Mesenchymal stem cell (in vitro differentiated cells and primary cell): Measurements from ENCODE around the gene MTA1.

Experiments used
- DNase-seq: peaks from one replicate; pipeline ENCODE4 v3.0.0-alpha.2; 2013
- H2AFZ ChIP-seq: one replicate; pipeline ENCODE4 v1.6.1; 2013; ENCODE audit warnings: low read depth, mild to moderate bottlenecking, control low read depth, inconsistent platforms, low read length, moderate library complexity
- H2AK5ac ChIP-seq: 2 replicates; pipeline ENCODE4 v1.6.1; 2013; ENCODE audit warnings: low read length, moderate library complexity, mild to moderate bottlenecking, inconsistent platforms; ENCODE audit not compliant: severe bottlenecking
- H2BK120ac ChIP-seq: one replicate; pipeline ENCODE4 v1.6.1; 2013; ENCODE audit warnings: low read depth, mild to moderate bottlenecking, inconsistent platforms, low read length, moderate library complexity
- H2BK12ac ChIP-seq, 2 experiments: one replicate each; pipeline ENCODE4 v1.6.1; 2013; ENCODE audit warnings: inconsistent platforms in 2 of 2, low read length in 2 of 2, mild to moderate bottlenecking in 2 of 2, moderate library complexity in 2 of 2, control low read depth in 1 of 2
- H2BK15ac ChIP-seq: one replicate; pipeline ENCODE4 v1.6.1; 2013; ENCODE audit warnings: mild to moderate bottlenecking, low read depth, inconsistent platforms; ENCODE audit not compliant: poor library complexity, severe bottlenecking
- H2BK5ac ChIP-seq: 2 replicates; pipeline ENCODE4 v1.6.1; 2013; ENCODE audit warnings: low read depth, mild to moderate bottlenecking, low read length, control low read depth, inconsistent platforms; ENCODE audit not compliant: poor library complexity, severe bottlenecking
- H3K14ac ChIP-seq, 2 experiments: one replicate each; pipeline ENCODE4 v1.6.1; 2013; ENCODE audit warnings: inconsistent platforms in 2 of 2, low read length in 2 of 2, control low read depth in 1 of 2, mild to moderate bottlenecking in 1 of 2, moderate library complexity in 1 of 2
- H3K18ac ChIP-seq, 2 experiments: one replicate each; pipeline ENCODE4 v1.6.1; 2013; ENCODE audit warnings: inconsistent platforms in 2 of 2, low read length in 2 of 2, control low read depth in 1 of 2, low read depth in 1 of 2, mild to moderate bottlenecking in 1 of 2
- H3K23ac ChIP-seq, 2 experiments: one replicate each; pipeline ENCODE4 v1.6.1; 2013; ENCODE audit warnings: inconsistent platforms in 2 of 2, low read length in 2 of 2, mild to moderate bottlenecking in 2 of 2, moderate library complexity in 2 of 2, control low read depth in 1 of 2
- H3K27ac ChIP-seq: 2 replicates; pipeline ENCODE4 v1.5.1; 2013; ENCODE audit warnings: mild to moderate bottlenecking, moderate library complexity, low read length, control low read depth, inconsistent platforms; ENCODE audit not compliant: poor library complexity, severe bottlenecking
- H3K27me3 ChIP-seq, 2 experiments: 2 replicates each; pipeline versions ENCODE4 v1.6.1 to v1.7.0; 2013; ENCODE audit warnings: low read length in 2 of 2, mild to moderate bottlenecking in 2 of 2, moderate library complexity in 2 of 2, control low read depth in 1 of 2, inconsistent platforms in 1 of 2; ENCODE audit not compliant: control insufficient read depth in 1 of 2, insufficient read depth in 1 of 2
- H3K36me3 ChIP-seq, 2 experiments: 2 replicates each; pipeline versions ENCODE4 v1.6.1 to v1.7.0; 2013; ENCODE audit warnings: low read length in 2 of 2, control low read depth in 1 of 2, inconsistent platforms in 1 of 2, low read depth in 1 of 2, mild to moderate bottlenecking in 1 of 2; ENCODE audit not compliant: insufficient read depth in 2 of 2, control insufficient read depth in 1 of 2
- H3K4ac ChIP-seq, 2 experiments: one replicate each; pipeline ENCODE4 v1.6.1; 2013; ENCODE audit warnings: inconsistent platforms in 2 of 2, low read length in 2 of 2, mild to moderate bottlenecking in 2 of 2, moderate library complexity in 2 of 2, control low read depth in 1 of 2, low read depth in 1 of 2
- H3K4me1 ChIP-seq: 2 replicates; pipeline ENCODE4 v1.6.1; 2013; ENCODE audit warnings: low read depth, low read length, control low read depth; ENCODE audit not compliant: control insufficient read depth, insufficient read depth
- H3K4me2 ChIP-seq: 2 replicates; pipeline ENCODE4 v1.6.1; 2013; ENCODE audit warnings: low read length, mild to moderate bottlenecking, inconsistent platforms; ENCODE audit not compliant: poor library complexity, severe bottlenecking
- H3K4me3 ChIP-seq, 2 experiments: 2 replicates each; pipeline versions ENCODE4 v1.5.1 to v1.7.0; 2013; ENCODE audit warnings: low read length in 2 of 2, mild to moderate bottlenecking in 2 of 2, control low read depth in 1 of 2, low read depth in 1 of 2; ENCODE audit not compliant: insufficient read depth in 1 of 2
- H3K79me1 ChIP-seq: replicated peaks from 2 replicates; pipeline ENCODE4 v1.6.1; 2013; ENCODE audit warnings: mild to moderate bottlenecking, control low read depth, low read length, inconsistent platforms; ENCODE audit not compliant: poor library complexity, severe bottlenecking
- H3K9ac ChIP-seq: 2 replicates; pipeline ENCODE4 v1.7.0; 2013; ENCODE audit warnings: mild to moderate bottlenecking, low read length, moderate library complexity
- H3K9me3 ChIP-seq: 2 replicates; pipeline ENCODE4 v1.7.0; 2013; ENCODE audit warnings: mild to moderate bottlenecking, low read length; ENCODE audit not compliant: control insufficient read depth
- H4K8ac ChIP-seq: one replicate; pipeline ENCODE4 v1.6.1; 2013; ENCODE audit warnings: inconsistent platforms, mild to moderate bottlenecking, low read length, moderate library complexity
- H4K91ac ChIP-seq: one replicate; pipeline ENCODE4 v1.6.1; 2013; ENCODE audit warnings: mild to moderate bottlenecking, low read length, inconsistent platforms
- WGBS: methylation state at CpG from one replicate; pipeline ENCODE4 v1.1.7; 2013; ENCODE audit warnings: mixed read lengths; 5-methylcytosine and 5-hydroxymethylcytosine counted together

The MTA1 gene

DNA sequence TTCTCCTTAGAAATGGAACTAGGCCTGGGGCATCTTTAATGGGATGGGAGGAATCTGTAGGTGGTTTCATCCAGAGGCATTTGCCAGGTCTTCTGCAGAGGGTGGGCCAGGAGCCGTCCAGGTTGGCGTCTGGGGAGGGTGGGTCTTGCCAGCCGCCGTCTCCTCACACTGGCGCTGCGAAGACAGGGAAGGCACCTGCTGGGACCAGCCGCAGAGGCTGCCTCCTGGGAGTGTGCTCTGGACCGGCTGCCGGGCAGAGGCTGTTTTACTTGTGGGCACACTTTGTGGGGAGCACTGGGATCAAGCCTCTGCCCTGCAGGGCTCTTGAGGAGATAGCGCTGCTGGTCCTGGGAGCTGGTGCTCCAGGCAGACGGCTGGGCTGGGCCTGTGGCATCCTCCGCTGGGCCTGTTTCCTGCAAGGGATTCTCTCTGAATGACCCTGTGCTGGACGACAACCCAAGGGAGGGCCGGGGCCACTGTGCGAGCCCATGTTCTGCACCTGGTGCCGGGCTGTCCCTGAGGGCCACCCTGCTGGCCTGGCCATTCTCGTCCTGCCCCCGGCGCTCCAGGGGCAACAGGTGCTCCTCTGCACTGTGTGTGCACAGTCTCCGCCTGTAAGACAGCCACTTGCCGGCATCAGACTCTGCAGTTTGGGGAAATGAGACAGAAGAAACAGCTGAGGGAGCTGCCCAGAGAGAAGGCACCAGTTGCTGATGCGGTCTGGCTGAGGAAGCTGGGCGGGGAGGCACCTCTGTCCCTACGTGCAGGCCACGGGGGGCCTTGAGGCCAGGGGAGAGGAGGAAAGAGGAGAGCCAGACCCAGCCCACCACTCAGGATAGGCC lies 31.3 kb upstream of the MTA1 start:
- Histone ChIP-seq H3K79me1 (no peaks in the 10 kb centered on the region), H4K8ac (no peak overlapping the region), H2BK5ac (no peak overlapping the region), H2AK5ac (no peak overlapping the region), H3K18ac (no peak overlapping the region), H3K4ac (no peak overlapping the region), H3K9ac (no peak overlapping the region), H3K36me3 (peaks cover 40 to 88% of the 10 kb centered on the region in 2 experiments), H2AFZ (no peak overlapping the region), H2BK120ac (no peak overlapping the region), H3K27ac (no peak overlapping the region), H3K27me3 (no peaks in the 10 kb centered on the region), H3K14ac (no peak overlapping the region), H3K4me3 (no peak overlapping the region), H2BK15ac (no peak overlapping the region), H3K4me1 (peaks cover 5% of the 10 kb centered on the region), H4K91ac (no peak overlapping the region), H3K9me3 (no peaks in the 10 kb centered on the region), H3K23ac (no peak overlapping the region), H2BK12ac (no peak overlapping the region), H3K4me2 (no peak overlapping the region)
- 91% methylated on average over 25 of the region's 25 CpGs for WGBS
- no peak for DNase-seq

- Histone ChIP-seq H4K91ac (no peak overlapping the region), H2BK5ac (no peak overlapping the region), H3K18ac (no peak overlapping the region), H3K79me1 (no peaks in the 10 kb centered on the region), H2BK12ac (no peak overlapping the region), H3K4me2 (no peak overlapping the region), H3K9ac (no peak overlapping the region), H3K14ac (no peak overlapping the region), H3K9me3 (no peaks in the 10 kb centered on the region), H3K4me3 (no peak overlapping the region), H3K4ac (no peak overlapping the region), H3K36me3 (peaks cover 35 to 83% of the 10 kb centered on the region in 2 experiments), H3K4me1 (peaks cover 5% of the 10 kb centered on the region), H3K27ac (no peak overlapping the region), H2BK15ac (no peak overlapping the region), H2BK120ac (no peak overlapping the region), H4K8ac (no peak overlapping the region), H2AFZ (no peak overlapping the region), H3K23ac (no peak overlapping the region), H3K27me3 (no peaks in the 10 kb centered on the region), H2AK5ac (no peak overlapping the region)
- DNase-seq = no peak
- WGBS = 93% methylated on average over 16 of the region's 16 CpGs
These were observed 30.7 kb upstream of the MTA1 start for GRCh38 chr14:105388976-105389375.

- H3K79me1 ChIP-seq = no peaks in the 10 kb centered on the region
- no peak overlapping the region for H2BK5ac ChIP-seq
- no peak overlapping the region for H3K4me3 ChIP-seq
- no peak overlapping the region for H4K91ac ChIP-seq
- H3K9me3 ChIP-seq = no peaks in the 10 kb centered on the region
- H3K4me1 ChIP-seq = peaks cover 7% of the 10 kb centered on the region
- no peaks in the 10 kb centered on the region for H3K27me3 ChIP-seq
- no peak overlapping the region for H2AK5ac ChIP-seq
- no peak overlapping the region for H3K14ac ChIP-seq
- no peak overlapping the region for H2BK12ac ChIP-seq
- H2AFZ ChIP-seq = no peak overlapping the region
- 97% methylated on average over 12 of the region's 12 CpGs for WGBS
- no peak overlapping the region for H3K4me2 ChIP-seq
- H3K18ac ChIP-seq = no peak overlapping the region
- H2BK120ac ChIP-seq = no peak overlapping the region
- no peak overlapping the region for H3K9ac ChIP-seq
- peaks cover 34 to 83% of the 10 kb centered on the region in 2 experiments for H3K36me3 ChIP-seq
- H3K4ac ChIP-seq = no peak overlapping the region
- H2BK15ac ChIP-seq = no peak overlapping the region
- no peak for DNase-seq
- H3K27ac ChIP-seq = no peak overlapping the region
- H3K23ac ChIP-seq = no peak overlapping the region
- H4K8ac ChIP-seq = no peak overlapping the region
These were observed 30.1 kb upstream of the MTA1 start for GRCh38 chr14:105389534-105389933.

DNA sequence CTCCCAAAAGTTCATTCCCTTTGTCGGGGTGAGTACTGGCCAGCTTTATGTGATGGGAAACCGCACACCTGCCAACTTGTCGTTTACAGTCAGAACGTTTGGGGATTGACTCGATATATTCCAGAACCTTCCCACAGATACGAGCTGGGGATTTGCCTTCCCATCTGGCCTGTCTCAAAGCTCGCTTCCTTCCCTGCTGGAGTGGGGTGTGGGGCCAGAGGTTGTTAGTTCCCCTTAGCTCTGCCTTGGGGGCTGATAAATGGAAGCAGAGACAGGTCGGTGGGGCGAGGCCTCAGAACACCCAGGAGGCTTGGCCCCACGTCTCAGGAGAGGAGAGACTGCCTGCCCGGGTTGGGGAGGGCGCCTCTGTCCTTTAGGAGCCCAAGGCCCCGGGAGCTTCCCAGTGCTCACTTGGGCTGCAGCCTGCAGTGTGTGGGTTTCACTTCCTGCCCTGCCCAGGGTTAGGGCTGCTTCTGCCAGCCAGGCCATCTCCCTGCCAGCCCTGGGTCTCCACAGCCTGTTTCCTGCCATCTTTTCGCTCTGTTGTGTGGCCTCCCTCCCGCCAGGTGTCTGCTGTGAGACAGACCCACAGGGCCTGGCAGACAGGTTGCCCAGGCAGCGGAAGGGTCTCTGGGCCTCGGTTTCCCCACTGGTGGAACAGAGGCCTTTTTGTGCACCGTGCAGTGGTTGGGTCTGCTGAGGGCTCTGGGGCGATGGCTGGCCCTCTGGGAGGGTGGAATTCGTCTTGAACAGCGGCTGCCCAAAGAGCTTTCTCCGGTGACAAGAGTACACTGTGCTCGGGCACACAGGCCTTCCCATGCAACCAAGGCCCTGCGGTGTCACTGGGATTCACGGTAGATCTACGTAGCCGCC lies 29.4 kb upstream of the MTA1 start:
- H3K27ac ChIP-seq = no peak overlapping the region
- H3K4ac ChIP-seq = no peak overlapping the region
- no peak overlapping the region for H3K4me2 ChIP-seq
- no peak overlapping the region for H2BK12ac ChIP-seq
- no peak for DNase-seq
- H3K18ac ChIP-seq = no peak overlapping the region
- H3K27me3 ChIP-seq = no peaks in the 10 kb centered on the region
- H3K79me1 ChIP-seq = no peaks in the 10 kb centered on the region
- H2AK5ac ChIP-seq = no peak overlapping the region
- peaks cover 32 to 80% of the 10 kb centered on the region in 2 experiments for H3K36me3 ChIP-seq
- H4K8ac ChIP-seq = no peak overlapping the region
- no peak overlapping the region for H2BK15ac ChIP-seq
- no peak overlapping the region for H3K9ac ChIP-seq
- H3K4me1 ChIP-seq = peaks cover 7% of the 10 kb centered on the region
- H3K9me3 ChIP-seq = no peaks in the 10 kb centered on the region
- H3K23ac ChIP-seq = no peak overlapping the region
- WGBS = 93% methylated on average over 27 of the region's 27 CpGs
- H2AFZ ChIP-seq = no peak overlapping the region
- H3K14ac ChIP-seq = no peak overlapping the region
- H2BK5ac ChIP-seq = no peak overlapping the region
- H2BK120ac ChIP-seq = no peak overlapping the region
- H4K91ac ChIP-seq = no peak overlapping the region
- H3K4me3 ChIP-seq = no peak overlapping the region
